ENCODE data around the gene ZBTB45. TPM values are rescaled to one million over a fixed set of nuclear protein-coding genes. Genes with fewer than 3 reads are reported as not detected.
A peak's percentile ranks its signal among the peaks of the same experiment; 100 is the strongest.

Gene ZBTB45
- total and polyA plus RNA-seq, 9 of the 15 experiments (the other 6 are each of a cell fraction or from before 2014, with no cell fraction given): 0.08 to 16.1 (median 1.8) TPM

DNA sequence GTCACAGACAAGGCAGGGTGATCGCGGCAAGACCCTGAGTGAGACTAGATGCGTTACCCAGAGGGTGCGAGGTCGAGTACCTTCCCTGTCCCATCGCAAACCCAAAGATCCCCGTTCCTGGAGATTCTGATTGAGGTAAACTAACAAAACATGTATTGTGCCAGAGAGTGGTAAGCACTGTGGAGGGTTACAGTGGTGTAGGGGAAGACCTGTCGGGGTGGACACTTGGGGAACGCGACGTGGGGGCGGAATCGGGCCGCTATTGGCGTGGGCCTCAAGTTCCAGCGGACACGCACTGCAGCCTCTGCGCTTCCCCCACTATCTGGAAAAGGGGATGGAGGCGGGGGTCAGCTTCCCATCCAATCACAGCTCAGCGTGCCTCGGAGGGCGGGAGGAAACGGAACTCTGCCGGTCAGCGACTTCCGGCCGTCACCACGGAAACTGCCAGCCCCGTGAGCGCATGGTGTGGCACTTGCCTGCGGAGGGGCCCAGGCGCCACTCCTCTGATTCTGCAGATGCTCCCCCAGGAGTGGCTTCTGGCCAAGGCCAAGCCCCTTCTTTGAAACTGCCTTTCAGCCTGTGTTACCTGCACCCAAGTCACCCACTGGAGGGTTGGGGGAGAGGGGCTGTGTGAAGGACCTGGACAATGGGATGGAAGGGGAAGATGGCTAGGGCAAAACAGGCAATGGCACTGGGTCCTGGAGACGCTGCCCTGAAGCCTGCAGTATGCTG is 39.8 kb upstream of the ZBTB45 start (continued):
- TF ChIP-seq ZFP36 (IDR thresholded peaks at IDR 0.05; ENCODE audit: low read depth, low read length, partially characterized antibody) (no peak), NCOA4 (IDR thresholded peaks at IDR 0.05; ENCODE audit: partially characterized antibody) (no peak), NEUROD1 (IDR thresholded peaks at IDR 0.05; ENCODE audit: borderline replicate concordance, low read depth, low read length, partially characterized antibody) (peak; percentile 72), ZNF197 (CRISPR knock-in tag; IDR thresholded peaks at IDR 0.05; ENCODE audit: low read depth) (0 out of 2 replicates have a peak, but pooled peaks have one; percentile 55), MEF2D (tag; conservative IDR thresholded peaks at IDR 0.05; ENCODE audit: low read depth) (peak; percentile 44; the same call in 1 of the 2 replicates), TAF7 (tag; IDR thresholded peaks at IDR 0.05) (peak; percentile 84), SNRNP70 (optimal IDR thresholded peaks at IDR 0.05; ENCODE audit: low read depth, low read length) (no peak), TEAD4 (IDR thresholded peaks at IDR 0.05; ENCODE audit: low read length) (no peak; the same call in 1 of the 2 replicates), TEAD4 (CRISPR knock-in tag; IDR thresholded peaks at IDR 0.05; ENCODE audit: borderline replicate concordance) (no peak), MEIS2 (IDR thresholded peaks at IDR 0.05; ENCODE audit: partially characterized antibody) (no peak), SMARCA5 (IDR thresholded peaks at IDR 0.05) (0 out of 2 replicates have a peak, but pooled peaks have one; percentile 16), HEY1 (CRISPR knock-in tag; IDR thresholded peaks at IDR 0.05; ENCODE audit: borderline replicate concordance) (no peak), FOSL1 (tag; conservative IDR thresholded peaks at IDR 0.05) (no peak; the same call in 1 of the 2 replicates), ERF (CRISPR knock-in tag; IDR thresholded peaks at IDR 0.05) (no peak), DDX20 (tag; IDR thresholded peaks at IDR 0.05; ENCODE audit: low read depth) (no peak), ZFX (CRISPR knock-in tag; IDR thresholded peaks at IDR 0.05) (peak; percentile 89)
- TF ChIP-seq, protein P1, sequence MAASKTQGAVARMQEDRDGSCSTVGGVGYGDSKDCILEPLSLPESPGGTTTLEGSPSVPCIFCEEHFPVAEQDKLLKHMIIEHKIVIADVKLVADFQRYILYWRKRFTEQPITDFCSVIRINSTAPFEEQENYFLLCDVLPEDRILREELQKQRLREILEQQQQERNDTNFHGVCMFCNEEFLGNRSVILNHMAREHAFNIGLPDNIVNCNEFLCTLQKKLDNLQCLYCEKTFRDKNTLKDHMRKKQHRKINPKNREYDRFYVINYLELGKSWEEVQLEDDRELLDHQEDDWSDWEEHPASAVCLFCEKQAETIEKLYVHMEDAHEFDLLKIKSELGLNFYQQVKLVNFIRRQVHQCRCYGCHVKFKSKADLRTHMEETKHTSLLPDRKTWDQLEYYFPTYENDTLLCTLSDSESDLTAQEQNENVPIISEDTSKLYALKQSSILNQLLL (CRISPR knock-in tag; IDR thresholded peaks at IDR 0.05; ENCODE audit: borderline replicate concordance): no peak
- TF ChIP-seq, protein P2, sequence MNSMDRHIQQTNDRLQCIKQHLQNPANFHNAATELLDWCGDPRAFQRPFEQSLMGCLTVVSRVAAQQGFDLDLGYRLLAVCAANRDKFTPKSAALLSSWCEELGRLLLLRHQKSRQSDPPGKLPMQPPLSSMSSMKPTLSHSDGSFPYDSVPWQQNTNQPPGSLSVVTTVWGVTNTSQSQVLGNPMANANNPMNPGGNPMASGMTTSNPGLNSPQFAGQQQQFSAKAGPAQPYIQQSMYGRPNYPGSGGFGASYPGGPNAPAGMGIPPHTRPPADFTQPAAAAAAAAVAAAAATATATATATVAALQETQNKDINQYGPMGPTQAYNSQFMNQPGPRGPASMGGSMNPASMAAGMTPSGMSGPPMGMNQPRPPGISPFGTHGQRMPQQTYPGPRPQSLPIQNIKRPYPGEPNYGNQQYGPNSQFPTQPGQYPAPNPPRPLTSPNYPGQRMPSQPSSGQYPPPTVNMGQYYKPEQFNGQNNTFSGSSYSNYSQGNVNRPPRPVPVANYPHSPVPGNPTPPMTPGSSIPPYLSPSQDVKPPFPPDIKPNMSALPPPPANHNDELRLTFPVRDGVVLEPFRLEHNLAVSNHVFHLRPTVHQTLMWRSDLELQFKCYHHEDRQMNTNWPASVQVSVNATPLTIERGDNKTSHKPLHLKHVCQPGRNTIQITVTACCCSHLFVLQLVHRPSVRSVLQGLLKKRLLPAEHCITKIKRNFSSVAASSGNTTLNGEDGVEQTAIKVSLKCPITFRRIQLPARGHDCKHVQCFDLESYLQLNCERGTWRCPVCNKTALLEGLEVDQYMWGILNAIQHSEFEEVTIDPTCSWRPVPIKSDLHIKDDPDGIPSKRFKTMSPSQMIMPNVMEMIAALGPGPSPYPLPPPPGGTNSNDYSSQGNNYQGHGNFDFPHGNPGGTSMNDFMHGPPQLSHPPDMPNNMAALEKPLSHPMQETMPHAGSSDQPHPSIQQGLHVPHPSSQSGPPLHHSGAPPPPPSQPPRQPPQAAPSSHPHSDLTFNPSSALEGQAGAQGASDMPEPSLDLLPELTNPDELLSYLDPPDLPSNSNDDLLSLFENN (IDR thresholded peaks at IDR 0.05; ENCODE audit: low read depth in 2 of 2, low read length in 2 of 2): no peak
- TF ChIP-seq, protein P3, sequence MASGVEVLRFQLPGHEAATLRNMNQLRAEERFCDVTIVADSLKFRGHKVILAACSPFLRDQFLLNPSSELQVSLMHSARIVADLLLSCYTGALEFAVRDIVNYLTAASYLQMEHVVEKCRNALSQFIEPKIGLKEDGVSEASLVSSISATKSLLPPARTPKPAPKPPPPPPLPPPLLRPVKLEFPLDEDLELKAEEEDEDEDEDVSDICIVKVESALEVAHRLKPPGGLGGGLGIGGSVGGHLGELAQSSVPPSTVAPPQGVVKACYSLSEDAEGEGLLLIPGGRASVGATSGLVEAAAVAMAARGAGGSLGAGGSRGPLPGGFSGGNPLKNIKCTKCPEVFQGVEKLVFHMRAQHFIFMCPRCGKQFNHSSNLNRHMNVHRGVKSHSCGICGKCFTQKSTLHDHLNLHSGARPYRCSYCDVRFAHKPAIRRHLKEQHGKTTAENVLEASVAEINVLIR (CRISPR knock-in tag; IDR thresholded peaks at IDR 0.05): no peak
- TF ChIP-seq, protein P4, sequence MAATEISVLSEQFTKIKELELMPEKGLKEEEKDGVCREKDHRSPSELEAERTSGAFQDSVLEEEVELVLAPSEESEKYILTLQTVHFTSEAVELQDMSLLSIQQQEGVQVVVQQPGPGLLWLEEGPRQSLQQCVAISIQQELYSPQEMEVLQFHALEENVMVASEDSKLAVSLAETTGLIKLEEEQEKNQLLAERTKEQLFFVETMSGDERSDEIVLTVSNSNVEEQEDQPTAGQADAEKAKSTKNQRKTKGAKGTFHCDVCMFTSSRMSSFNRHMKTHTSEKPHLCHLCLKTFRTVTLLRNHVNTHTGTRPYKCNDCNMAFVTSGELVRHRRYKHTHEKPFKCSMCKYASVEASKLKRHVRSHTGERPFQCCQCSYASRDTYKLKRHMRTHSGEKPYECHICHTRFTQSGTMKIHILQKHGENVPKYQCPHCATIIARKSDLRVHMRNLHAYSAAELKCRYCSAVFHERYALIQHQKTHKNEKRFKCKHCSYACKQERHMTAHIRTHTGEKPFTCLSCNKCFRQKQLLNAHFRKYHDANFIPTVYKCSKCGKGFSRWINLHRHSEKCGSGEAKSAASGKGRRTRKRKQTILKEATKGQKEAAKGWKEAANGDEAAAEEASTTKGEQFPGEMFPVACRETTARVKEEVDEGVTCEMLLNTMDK (IDR thresholded peaks at IDR 0.05; ENCODE audit: borderline replicate concordance, insufficient read depth, low read depth, low read length, poor library complexity, severe bottlenecking): no peak

All from K562 (cell line).